Stimulated activated CD8-positive, alpha-beta memory T cell treated with anti-CD3 and anti-CD28 coated beads, Interleukin-15, amount 100 ng/mL, for 1 hour (primary cell): ENCODE data around the gene PDIK1L.
"Not testable (repeated sequence)": the region's sequence is repeated elsewhere in the genome, so short reads cannot be mapped to it uniquely, and the experiment has no call there.

Experiments used
- DNase-seq: peaks from one replicate; pipeline ENCODE4 v3.0.0-alpha.2; 2020; ENCODE audit warnings: low read depth

Gene PDIK1L

GRCh38 chr1:26090893-26091292 is 20.7 kb upstream of the PDIK1L start:
- DNase-seq, result no peak

DNA sequence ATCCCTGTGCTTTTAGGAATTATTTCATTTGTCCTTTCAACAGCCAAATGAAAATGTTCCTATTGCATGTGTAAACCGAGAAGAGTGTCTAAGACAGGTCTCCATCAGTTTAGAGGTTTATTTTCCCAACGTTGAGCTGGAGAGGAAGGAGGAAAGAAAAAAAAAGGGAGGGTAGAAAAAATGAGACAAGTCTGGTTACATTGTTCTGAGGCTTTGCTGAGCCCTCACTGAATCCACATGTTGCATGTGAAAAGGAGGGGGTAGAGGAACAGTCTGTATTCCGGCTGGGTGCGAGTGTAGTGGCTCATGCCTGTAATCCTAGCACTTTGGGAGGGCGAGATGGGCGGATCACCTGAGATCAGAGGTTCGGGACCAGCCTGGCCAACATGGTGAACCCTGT is 19.2 kb upstream of the PDIK1L start:
- DNase-seq, result no peak

GRCh38 chr1:26093569-26093968 is 18.1 kb upstream of the PDIK1L start:
- not testable (repeated sequence) for DNase-seq

DNA sequence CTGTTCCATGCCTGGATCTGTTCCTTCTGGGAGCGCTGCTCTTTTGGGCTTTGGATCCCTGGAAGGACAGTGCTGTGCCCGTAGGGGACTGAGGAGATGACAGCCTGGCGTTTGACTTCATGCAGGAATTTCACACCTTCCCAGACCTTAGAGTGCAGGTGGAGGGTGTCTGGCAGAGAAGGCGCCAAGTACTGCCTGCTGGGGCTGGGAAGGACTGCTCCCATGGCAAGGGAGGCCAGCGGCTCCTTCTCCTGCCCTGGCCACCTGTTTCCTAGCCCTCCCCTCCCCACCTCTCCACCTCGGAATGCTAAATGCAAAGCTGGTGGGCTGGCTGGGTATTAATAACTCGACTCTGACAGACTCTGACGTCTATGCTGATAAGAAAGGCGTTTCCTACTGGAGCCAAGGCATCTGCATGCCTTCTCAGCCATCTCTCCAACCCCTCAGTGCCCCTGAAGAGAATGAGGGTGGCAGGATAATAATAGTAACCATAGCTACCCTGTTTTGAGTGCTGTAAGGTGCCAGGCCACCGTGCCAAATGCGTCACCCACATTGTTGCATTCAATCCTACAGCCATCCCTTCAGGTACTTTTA is 17.5 kb upstream of the PDIK1L start:
- DNase-seq, result no peak

GRCh38 chr1:26094677-26095383 is 16.8 kb upstream of the PDIK1L start:
- DNase-seq, result no peak

- DNase-seq, result no peak
Measured at GRCh38 chr1:26096471-26096870, 15.2 kb upstream of the PDIK1L start.

DNA sequence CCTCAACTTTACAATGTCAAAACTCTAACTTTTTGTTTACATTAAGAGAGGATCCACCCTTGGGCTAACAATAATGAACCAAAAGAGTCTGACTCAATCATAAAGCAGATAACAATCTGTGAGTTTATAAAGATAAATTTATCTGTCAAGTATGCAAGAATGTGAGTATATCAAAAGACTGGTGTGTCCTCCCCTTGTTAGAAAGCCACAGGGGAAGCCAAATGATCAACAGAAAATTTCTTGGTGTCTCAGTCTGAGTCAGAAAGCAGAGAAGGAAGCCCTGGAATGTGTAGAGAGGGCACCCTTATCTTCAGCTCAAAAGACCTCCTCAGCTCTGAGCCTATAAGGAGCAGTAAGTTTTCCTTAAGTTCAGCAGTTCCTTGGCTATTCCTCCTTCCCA is 13.9 kb upstream of the PDIK1L start:
- no peak for DNase-seq

- DNase-seq, result no peak
Measured at GRCh38 chr1:26098602-26099001, 13.0 kb upstream of the PDIK1L start.

- DNase-seq, result no peak
Measured at GRCh38 chr1:26099780-26100179, 11.8 kb upstream of the PDIK1L start.

- not testable (repeated sequence) for DNase-seq
Measured at GRCh38 chr1:26100204-26100603, 11.4 kb upstream of the PDIK1L start.

DNA sequence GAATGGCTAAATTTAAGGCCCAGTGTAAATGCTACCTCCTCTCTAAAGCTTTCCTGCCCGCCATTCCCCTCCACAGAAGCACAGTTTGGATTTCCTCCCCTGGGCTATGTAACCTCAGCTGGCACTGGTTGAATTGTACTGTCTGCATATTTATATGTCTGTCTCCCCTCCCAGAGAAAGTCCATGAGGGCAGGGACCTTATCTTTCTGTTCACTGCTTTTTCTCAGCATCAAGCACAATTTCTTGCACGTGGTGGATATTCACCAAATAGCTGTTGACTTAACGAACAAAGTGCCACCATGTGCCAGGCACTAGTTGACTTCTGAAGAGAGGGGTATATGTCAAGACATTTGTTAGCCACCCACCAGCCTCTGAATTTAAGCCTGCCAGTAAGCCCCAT is 9.5 kb upstream of the PDIK1L start:
- DNase-seq, result no peak

GRCh38 chr1:26102526-26102925 is 9.1 kb upstream of the PDIK1L start:
- DNase-seq, result no peak

DNA sequence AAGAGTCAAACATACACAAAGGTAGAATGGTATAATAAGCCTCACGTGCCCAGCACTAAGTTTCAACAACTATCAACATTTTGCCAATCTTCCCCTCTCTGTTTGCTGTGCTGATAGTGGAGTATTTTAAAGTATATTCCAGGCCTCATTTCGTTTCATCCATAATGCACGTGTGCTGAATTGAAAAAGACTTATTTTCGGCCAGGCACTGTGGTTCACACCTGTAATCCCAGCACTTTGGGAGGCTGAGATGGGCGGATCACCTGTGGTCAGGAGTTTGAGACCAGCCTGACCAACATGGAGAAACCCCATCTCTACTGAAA is 6.4 kb upstream of the PDIK1L start:
- DNase-seq, result not testable (repeated sequence)

DNA sequence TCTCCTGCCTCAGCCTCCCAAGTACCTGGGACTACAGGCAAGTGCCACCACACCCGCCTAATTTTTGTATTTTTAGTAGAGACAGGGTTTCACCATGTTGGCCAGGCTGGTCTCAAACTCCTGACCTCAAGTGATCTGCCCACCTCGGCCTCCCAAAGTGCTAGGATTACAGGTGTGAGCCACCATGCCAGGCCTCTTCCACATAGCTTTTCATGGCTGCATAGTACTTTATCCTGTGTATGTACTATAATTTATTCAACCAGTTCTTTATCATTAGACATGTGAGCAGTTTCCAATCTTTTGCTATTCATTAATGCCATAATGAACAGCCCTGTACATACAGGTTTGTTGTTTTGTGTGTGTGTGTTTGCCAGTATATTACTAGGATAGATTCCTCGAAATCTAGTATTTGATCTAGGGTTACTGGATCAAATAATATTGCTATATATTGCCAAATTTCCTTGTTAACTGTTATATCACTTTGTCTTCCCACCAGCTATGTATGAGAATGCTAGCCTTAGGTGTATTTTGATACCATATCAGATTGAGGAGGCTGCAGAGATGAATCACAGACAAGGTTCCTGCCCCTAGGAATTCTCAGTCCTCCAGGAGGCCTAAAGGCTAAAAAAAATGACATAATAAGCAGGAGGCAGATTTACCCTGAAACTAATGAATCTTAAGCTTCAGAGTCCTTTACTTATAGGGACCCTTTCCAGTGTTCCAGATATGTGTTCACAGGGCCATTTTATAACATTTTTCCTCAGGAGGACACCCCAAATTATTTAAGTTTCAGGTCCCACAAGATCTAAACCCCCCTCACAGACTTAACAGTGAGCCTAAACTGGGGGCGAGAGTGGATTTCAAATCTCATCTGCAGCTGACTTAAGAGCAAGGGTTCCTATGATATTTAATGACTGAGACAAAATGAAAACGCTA is 2.1 kb upstream of the PDIK1L start:
- DNase-seq, result no peak

- peak; percentile 42 for DNase-seq
Measured at GRCh38 chr1:26110731-26111529, 694 bp upstream of the PDIK1L start.

DNA sequence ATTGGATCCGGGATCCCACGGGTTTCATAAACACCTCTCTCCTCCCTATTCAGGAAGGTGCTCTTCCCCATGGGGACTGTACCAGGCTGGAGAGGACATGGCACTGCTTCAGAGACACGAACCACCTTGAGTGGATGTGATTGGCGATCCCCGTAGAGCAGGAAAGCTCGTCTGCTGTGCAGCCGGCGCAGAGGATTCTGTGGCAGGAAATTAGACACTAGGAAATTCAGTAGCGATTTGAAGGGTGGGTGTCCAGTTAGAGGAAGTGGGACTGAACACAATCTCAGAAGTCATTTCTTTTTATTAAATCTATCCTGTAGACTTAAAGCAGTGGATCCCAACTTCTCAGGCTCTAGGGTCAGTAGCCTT is 767 bp downstream of the PDIK1L start:
- DNase-seq, result no peak

DNA sequence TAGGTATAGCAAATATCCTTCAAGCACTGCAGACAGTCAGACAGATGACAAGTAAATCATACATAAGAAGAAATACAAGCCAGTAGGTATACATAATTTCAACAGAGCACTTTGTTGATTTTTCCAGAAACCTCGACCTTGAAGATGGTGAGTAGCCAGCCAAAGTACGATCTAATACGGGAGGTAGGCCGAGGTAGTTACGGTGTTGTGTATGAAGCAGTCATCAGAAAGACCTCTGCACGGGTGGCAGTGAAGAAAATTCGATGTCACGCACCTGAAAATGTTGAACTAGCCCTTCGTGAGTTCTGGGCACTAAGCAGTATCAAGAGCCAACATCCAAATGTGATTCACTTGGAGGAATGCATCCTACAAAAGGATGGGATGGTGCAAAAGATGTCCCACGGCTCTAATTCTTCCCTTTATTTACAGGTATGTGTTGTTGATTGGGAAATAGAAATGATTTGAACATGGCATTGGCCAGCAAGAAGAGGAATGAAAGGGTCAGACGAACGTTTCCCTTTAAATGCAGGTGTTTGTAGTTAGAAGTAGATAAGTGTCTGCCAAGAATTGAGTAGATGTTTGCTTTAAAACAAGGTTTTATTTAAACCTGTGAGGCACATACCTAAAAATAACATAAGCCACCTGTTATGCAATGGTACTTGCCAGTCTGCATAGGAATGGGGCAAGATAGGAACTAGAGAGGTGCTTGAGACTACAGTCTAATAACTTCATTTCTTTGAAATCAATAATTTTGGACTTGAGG is 2.7 kb downstream of the PDIK1L start:
- DNase-seq, result no peak

DNA sequence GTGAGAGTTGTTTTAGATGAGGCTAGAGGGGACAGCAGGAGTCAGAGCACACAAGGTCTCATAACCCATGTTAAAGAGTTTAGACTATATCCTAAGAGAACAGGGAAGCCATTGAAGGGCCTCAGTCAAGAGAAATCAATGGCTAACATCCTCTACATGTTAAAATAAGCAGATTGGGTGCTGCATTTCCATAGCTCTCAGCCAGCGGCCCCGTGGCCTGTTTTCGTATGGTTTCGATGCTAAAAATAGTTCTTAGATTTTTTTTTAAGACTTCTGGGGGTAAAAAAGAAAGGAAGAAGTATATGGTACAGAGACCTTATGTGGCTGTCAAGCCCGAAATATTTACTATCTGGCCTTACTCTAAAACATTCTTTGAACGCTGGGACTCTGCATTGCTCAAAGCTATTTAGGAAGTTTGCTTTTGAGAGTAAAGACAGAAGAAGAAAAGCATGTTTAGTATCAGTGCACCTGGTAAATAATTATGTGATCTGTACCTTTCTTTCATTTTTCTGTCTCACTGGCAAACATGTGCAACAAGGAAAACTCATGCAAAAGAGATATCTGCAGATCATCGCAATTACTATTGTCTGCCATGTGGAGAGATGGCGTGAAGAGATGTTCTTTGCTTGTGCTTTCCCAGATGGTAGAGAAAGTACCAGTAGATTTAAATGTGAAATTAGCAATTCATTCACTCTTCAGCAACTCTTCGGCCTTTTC is 8.4 kb downstream of the PDIK1L start:
- no peak for DNase-seq

DNA sequence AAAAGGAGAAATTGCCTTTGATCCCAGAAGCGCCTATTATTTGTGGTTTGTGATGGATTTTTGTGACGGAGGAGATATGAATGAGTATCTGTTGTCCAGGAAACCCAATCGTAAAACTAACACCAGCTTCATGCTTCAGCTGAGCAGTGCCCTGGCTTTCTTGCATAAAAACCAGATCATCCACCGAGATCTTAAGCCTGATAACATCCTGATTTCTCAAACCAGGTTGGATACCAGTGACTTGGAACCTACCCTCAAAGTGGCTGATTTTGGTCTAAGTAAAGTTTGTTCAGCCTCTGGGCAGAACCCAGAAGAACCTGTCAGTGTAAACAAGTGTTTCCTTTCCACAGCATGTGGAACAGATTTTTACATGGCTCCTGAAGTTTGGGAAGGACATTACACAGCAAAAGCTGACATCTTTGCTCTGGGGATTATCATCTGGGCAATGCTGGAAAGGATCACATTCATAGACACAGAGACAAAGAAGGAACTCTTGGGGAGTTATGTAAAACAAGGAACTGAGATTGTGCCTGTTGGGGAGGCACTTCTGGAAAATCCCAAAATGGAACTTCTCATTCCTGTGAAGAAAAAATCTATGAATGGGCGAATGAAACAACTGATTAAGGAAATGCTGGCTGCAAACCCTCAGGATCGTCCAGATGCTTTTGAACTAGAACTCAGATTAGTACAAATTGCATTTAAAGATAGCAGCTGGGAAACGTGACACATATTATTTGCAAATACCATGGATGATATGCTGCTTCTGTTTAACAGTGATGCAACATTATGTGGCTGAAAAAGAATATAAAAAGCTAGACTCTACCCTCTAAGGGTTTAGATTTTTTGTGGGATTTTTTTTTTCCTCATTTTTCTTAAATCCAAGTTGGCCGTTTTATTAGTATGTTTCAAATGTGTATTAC is 10.5 kb downstream of the PDIK1L start:
- DNase-seq, result no peak
